ENCODE data around the gene CLDN34. TPM values are rescaled to one million over a fixed set of nuclear protein-coding genes. Genes with fewer than 3 reads are reported as not detected.
A peak's percentile ranks its signal among the peaks of the same experiment; 100 is the strongest.

The CLDN34 gene
- total RNA-seq, 1 experiment from 2014 or later: not detected

DNA sequence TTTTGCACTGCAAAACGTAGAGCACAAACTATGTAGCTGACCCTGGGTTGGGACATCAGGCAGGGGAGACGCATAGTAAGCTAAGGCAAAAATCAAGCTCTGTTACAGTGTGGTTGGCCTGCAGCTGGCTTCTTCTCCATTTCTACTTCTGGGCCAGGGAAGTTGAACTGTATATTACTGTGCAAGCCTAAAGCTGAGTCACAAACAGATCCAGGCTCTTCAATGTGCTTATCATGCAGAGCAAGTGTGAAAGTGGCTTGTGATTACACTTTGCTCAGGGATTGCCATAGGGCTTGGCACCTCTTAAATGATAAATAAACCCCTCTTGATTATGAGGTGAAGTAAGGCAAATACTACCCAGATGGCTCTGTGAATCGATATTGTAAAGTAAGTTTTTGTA, 40.5 kb downstream of the CLDN34 start:
- ChIA-PET POLR2A (no interaction called here), CTCF (no interaction called here)
- Mint-ChIP-seq H3K36me3 (ENCODE audit: insufficient read depth, unreplicated experiment) (no peaks in the 10 kb centered on the region), H3K27ac (ENCODE audit: unreplicated experiment) (no peak overlapping the region), H3K4me3 (ENCODE audit: unreplicated experiment) (no peak overlapping the region), H3K27me3 (ENCODE audit: insufficient read depth, unreplicated experiment) (no peaks in the 10 kb centered on the region), H3K9me3 (ENCODE audit: unreplicated experiment) (no peaks in the 10 kb centered on the region), H3K4me1 (ENCODE audit: low read depth, unreplicated experiment) (peaks cover 34% of the 10 kb centered on the region)
- peaks cover 7% of the 10 kb centered on the region; the same call in 1 of the 2 replicates for H3K9me3 ChIP-seq
- intact Hi-C loops (cut with micrococcal nuclease; ENCODE audit: unreplicated experiment): loop anchor here (10.0 kb wide), 1 partner anchor 307 kb away; no protein-coding TSS in a partner anchor
- no peaks in the 10 kb centered on the region for H3K36me3 ChIP-seq (ENCODE audit: control insufficient read depth, insufficient read depth, low read length)
- no peak for DNase-seq
- H3K4me1 ChIP-seq: peaks cover 40% of the 10 kb centered on the region
- BruUV-seq (replicated peaks): no TSS peak
- no peaks in the 10 kb centered on the region for H3K27me3 ChIP-seq (replicated peaks; ENCODE audit: control insufficient read depth, insufficient read depth, low read length)
- H3K4me3 ChIP-seq (ENCODE audit: low read depth, low read length): no peak overlapping the region
- TF ChIP-seq, protein P1, sequence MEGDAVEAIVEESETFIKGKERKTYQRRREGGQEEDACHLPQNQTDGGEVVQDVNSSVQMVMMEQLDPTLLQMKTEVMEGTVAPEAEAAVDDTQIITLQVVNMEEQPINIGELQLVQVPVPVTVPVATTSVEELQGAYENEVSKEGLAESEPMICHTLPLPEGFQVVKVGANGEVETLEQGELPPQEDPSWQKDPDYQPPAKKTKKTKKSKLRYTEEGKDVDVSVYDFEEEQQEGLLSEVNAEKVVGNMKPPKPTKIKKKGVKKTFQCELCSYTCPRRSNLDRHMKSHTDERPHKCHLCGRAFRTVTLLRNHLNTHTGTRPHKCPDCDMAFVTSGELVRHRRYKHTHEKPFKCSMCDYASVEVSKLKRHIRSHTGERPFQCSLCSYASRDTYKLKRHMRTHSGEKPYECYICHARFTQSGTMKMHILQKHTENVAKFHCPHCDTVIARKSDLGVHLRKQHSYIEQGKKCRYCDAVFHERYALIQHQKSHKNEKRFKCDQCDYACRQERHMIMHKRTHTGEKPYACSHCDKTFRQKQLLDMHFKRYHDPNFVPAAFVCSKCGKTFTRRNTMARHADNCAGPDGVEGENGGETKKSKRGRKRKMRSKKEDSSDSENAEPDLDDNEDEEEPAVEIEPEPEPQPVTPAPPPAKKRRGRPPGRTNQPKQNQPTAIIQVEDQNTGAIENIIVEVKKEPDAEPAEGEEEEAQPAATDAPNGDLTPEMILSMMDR (IDR thresholded peaks at IDR 0.05; ENCODE audit: insufficient read depth in 1 of 2, low read depth in 1 of 2, low read length in 1 of 2, severe bottlenecking in 1 of 2, unreplicated experiment in 1 of 2): no peak

DNA sequence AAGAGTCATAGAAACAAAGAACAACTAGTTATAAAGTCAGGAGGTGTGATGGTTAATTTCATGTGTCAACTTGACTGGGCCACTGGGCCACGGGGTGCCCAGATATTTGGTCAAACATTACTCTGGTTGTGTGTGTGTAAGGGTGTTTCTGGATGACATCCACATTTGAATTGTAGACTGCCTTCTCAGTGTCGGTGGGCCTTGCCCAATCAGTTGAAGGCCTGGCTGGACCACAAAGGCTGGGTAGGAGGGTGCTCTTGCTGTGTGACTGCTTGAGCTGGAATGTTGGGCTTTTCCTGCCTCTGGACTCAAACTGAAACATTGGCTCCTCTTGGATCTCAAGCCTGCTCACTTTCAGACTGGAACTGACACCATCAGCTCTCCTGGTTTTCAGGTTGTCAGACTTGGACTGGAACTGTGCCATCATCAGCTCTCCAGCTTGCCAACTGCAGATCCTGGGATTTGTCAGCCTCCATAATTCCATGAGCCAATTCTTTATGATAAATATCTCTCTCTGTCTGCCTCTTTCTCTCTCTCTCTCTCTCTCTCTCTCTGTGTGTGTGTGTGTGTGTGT, 41.4 kb downstream of the CLDN34 start:
- CTCF ChIA-PET: no interaction called here
- H3K27me3 ChIP-seq (replicated peaks; ENCODE audit: control insufficient read depth, insufficient read depth, low read length): no peaks in the 10 kb centered on the region
- POLR2A ChIA-PET: no interaction called here
- DNase-seq: no peak
- H3K36me3 ChIP-seq (ENCODE audit: control insufficient read depth, insufficient read depth, low read length): no peaks in the 10 kb centered on the region
- no TSS peak for BruUV-seq (replicated peaks)
- Mint-ChIP-seq H3K9me3 (ENCODE audit: unreplicated experiment) (no peaks in the 10 kb centered on the region), H3K27ac (ENCODE audit: unreplicated experiment) (no peak overlapping the region), H3K27me3 (ENCODE audit: insufficient read depth, unreplicated experiment) (no peaks in the 10 kb centered on the region), H3K4me1 (ENCODE audit: low read depth, unreplicated experiment) (peaks cover 33% of the 10 kb centered on the region), H3K36me3 (ENCODE audit: insufficient read depth, unreplicated experiment) (no peaks in the 10 kb centered on the region), H3K4me3 (ENCODE audit: unreplicated experiment) (no peak overlapping the region)
- H3K4me1 ChIP-seq: peaks cover 37% of the 10 kb centered on the region
- no peak overlapping the region for H3K4me3 ChIP-seq (ENCODE audit: low read depth, low read length)
- intact Hi-C loops (cut with micrococcal nuclease; ENCODE audit: unreplicated experiment): loop anchor here (10.0 kb wide), 1 partner anchor 306 kb away; no protein-coding TSS in a partner anchor
- TF ChIP-seq, protein P1 (IDR thresholded peaks at IDR 0.05; ENCODE audit: insufficient read depth in 1 of 2, low read depth in 1 of 2, low read length in 1 of 2, severe bottlenecking in 1 of 2, unreplicated experiment in 1 of 2): no peak
- peaks cover 7% of the 10 kb centered on the region; the same call in 1 of the 2 replicates for H3K9me3 ChIP-seq

DNA sequence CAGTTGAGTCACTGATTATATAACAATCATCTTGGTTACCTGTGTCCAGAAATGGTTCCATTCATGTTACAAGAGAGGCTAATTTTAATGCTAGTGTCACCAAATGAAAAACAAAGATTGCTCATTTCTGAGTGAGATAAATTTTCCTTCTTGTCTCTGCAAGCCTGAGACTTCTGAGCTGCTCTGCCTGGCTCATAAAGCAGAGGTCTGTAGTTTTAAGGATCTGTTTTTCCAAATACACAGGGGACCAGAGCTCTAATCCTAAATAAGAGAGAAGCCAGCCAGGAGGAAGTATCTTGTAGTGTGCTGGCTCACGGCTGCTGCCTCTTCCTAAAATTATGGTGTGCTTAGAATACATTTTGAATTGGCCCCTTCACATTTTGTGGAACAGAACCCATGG, 42.6 kb downstream of the CLDN34 start:
- Histone ChIP-seq H3K27me3 (replicated peaks; ENCODE audit: control insufficient read depth, insufficient read depth, low read length) (no peaks in the 10 kb centered on the region), H3K4me3 (ENCODE audit: low read depth, low read length) (no peak overlapping the region), H3K4me1 (peaks cover 25% of the 10 kb centered on the region), H3K36me3 (ENCODE audit: control insufficient read depth, insufficient read depth, low read length) (no peaks in the 10 kb centered on the region), H3K9me3 (peaks cover 1% of the 10 kb centered on the region; the same call in 1 of the 2 replicates)
- no TSS peak for BruUV-seq (replicated peaks)
- intact Hi-C loops (cut with micrococcal nuclease; ENCODE audit: unreplicated experiment): loop anchor here (10.0 kb wide), 1 partner anchor 305 kb away; no protein-coding TSS in a partner anchor
- DNase-seq: no peak
- no peaks in the 10 kb centered on the region for H3K27me3 Mint-ChIP-seq (ENCODE audit: insufficient read depth, unreplicated experiment)
- H3K4me3 Mint-ChIP-seq (ENCODE audit: unreplicated experiment): no peak overlapping the region
- no peaks in the 10 kb centered on the region for H3K9me3 Mint-ChIP-seq (ENCODE audit: unreplicated experiment)
- H3K27ac Mint-ChIP-seq (ENCODE audit: unreplicated experiment): peak overlapping the region; percentile 61
- CTCF ChIA-PET: no interaction called here
- TF ChIP-seq, protein P1 (IDR thresholded peaks at IDR 0.05; ENCODE audit: insufficient read depth in 1 of 2, low read depth in 1 of 2, low read length in 1 of 2, severe bottlenecking in 1 of 2, unreplicated experiment in 1 of 2): no peak
- POLR2A ChIA-PET: no interaction called here
- peaks cover 31% of the 10 kb centered on the region for H3K4me1 Mint-ChIP-seq (ENCODE audit: low read depth, unreplicated experiment)
- no peaks in the 10 kb centered on the region for H3K36me3 Mint-ChIP-seq (ENCODE audit: insufficient read depth, unreplicated experiment)

All from Caco-2 (cell line).